ENCODE measurements around the gene UHRF2. TPM values are rescaled to one million over a fixed set of nuclear protein-coding genes. Genes with fewer than 3 reads are reported as not detected.

The UHRF2 gene
- polyA plus RNA-seq, 1 experiment: 31.1 TPM

- Histone ChIP-seq H3K36me3 (ENCODE audit: control insufficient read depth, insufficient read depth, low read length) (peaks cover 3% of the 10 kb centered on the region), H3K4me3 (ENCODE audit: low read depth, low read length) (no peak overlapping the region), H3K27me3 (ENCODE audit: control insufficient read depth, insufficient read depth, low read length) (no peaks in the 10 kb centered on the region)
- ChIA-PET POLR2A (no interaction called here), CTCF (no interaction called here)
- no peak for DNase-seq (ENCODE audit: low read depth)
- TF ChIP-seq CTCF (IDR thresholded peaks at IDR 0.05; ENCODE audit: insufficient read depth, low read depth, low read length): no peak
Observed at GRCh38 chr9:6479959-6480358, 67.0 kb downstream of the UHRF2 start.

GRCh38 chr9:6484210-6484609, 71.2 kb downstream of the UHRF2 start:
- Histone ChIP-seq H3K4me3 (ENCODE audit: low read depth, low read length) (no peak overlapping the region), H3K27me3 (ENCODE audit: control insufficient read depth, insufficient read depth, low read length) (no peaks in the 10 kb centered on the region), H3K36me3 (ENCODE audit: control insufficient read depth, insufficient read depth, low read length) (peaks cover 4% of the 10 kb centered on the region)
- TF ChIP-seq CTCF (IDR thresholded peaks at IDR 0.05; ENCODE audit: insufficient read depth, low read depth, low read length): no peak
- CTCF ChIA-PET: no interaction called here
- POLR2A ChIA-PET: no interaction called here
- no peak for DNase-seq (ENCODE audit: low read depth)

- peaks cover 4% of the 10 kb centered on the region for H3K36me3 ChIP-seq (ENCODE audit: control insufficient read depth, insufficient read depth, low read length)
- ChIA-PET POLR2A (no interaction called here), CTCF (no interaction called here)
- DNase-seq (ENCODE audit: low read depth): no peak
- H3K27me3 ChIP-seq (ENCODE audit: control insufficient read depth, insufficient read depth, low read length): no peaks in the 10 kb centered on the region
- TF ChIP-seq CTCF (IDR thresholded peaks at IDR 0.05; ENCODE audit: insufficient read depth, low read depth, low read length): no peak
- no peak overlapping the region for H3K4me3 ChIP-seq (ENCODE audit: low read depth, low read length)
Observed at GRCh38 chr9:6488395-6488794, 75.4 kb downstream of the UHRF2 start.

GRCh38 chr9:6489099-6489498, 76.1 kb downstream of the UHRF2 start:
- ChIA-PET CTCF (no interaction called here), POLR2A (no interaction called here)
- H3K36me3 ChIP-seq (ENCODE audit: control insufficient read depth, insufficient read depth, low read length): peaks cover 4% of the 10 kb centered on the region

DNA sequence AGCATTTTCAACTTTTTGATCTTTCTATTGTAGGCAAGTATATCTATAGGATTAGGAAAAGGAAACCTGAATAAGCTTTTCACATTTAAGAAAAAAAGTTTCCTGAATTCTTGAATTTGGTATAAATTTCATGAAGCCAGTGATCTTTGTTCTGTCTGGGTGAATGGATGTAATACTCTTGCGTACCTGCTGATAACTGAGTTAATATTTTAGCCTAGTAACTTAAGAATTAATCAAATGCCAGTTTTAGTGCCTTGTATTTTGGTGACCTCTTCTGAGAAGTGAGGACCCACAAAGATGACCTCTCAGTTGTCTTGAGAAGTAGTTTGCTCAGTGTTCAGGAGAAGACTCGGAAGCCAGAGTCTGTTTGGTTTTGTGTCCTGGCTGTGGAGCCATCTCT, 77.9 kb downstream of the UHRF2 start:
- ChIA-PET POLR2A (no interaction called here), CTCF (no interaction called here)
- Histone ChIP-seq H3K27me3 (ENCODE audit: control insufficient read depth, insufficient read depth, low read length) (no peaks in the 10 kb centered on the region), H3K36me3 (ENCODE audit: control insufficient read depth, insufficient read depth, low read length) (peaks cover 3% of the 10 kb centered on the region), H3K4me3 (ENCODE audit: low read depth, low read length) (no peak overlapping the region)
- TF ChIP-seq CTCF (IDR thresholded peaks at IDR 0.05; ENCODE audit: insufficient read depth, low read depth, low read length): no peak
- DNase-seq (ENCODE audit: low read depth): no peak

More at GRCh38 chr9:6489099-6489498, 76.1 kb downstream of the UHRF2 start:
- no peaks in the 10 kb centered on the region for H3K27me3 ChIP-seq (ENCODE audit: control insufficient read depth, insufficient read depth, low read length)
- no peak overlapping the region for H3K4me3 ChIP-seq (ENCODE audit: low read depth, low read length)
- TF ChIP-seq CTCF (IDR thresholded peaks at IDR 0.05; ENCODE audit: insufficient read depth, low read depth, low read length): no peak
- no peak for DNase-seq (ENCODE audit: low read depth)
